Thyroid gland (tissue), 4 donors: ENCODE measurements around the gene STAB1.

Experiments
- CTCF ChIP-seq, 6 experiments: fragments of 200-600 bp in 3 of 6; fragments of 450-650 bp in 3 of 6; sonication (generic) in 3 of 6; IDR thresholded peaks; one replicate each; pipeline ENCODE4 v1.5.1; 2016 to 2019; ENCODE audit warnings: antibody characterized with exemption in 6 of 6, mild to moderate bottlenecking in 2 of 6, inconsistent platforms in 1 of 6, moderate library complexity in 1 of 6
- POLR2A ChIP-seq, 2 donors: fragments of 450-650 bp; IDR thresholded peaks; one replicate each; pipeline ENCODE4 v1.6.1; 2017; ENCODE audit warnings: antibody characterized with exemption in 2 of 2, mild to moderate bottlenecking in 2 of 2, moderate library complexity in 1 of 2

GRCh38 chr3:52520716-52521487 is 25.8 kb downstream of the STAB1 start:
- TF ChIP-seq CTCF (IDR thresholded peaks at IDR 0.05) = no peak
- TF ChIP-seq POLR2A (IDR thresholded peaks at IDR 0.05) = no peak
